LNCAP (cell line): Measurements from ENCODE around the gene RBM24.
A peak's percentile ranks its signal among the peaks of the same experiment; 100 is the strongest.

Experiments used
- TF ChIP-seq, protein P1 (sequence below): fragments of 450-650 bp; IDR thresholded peaks from 2 replicates; pipeline ENCODE4 v1.5.1; 2017; ENCODE audit warnings: mild to moderate bottlenecking

Gene RBM24

GRCh38 chr6:17281100-17281496, at the start of gene RBM24:
TSS of gene RBM24 (plus strand) at chr6:17281361. CDS start at chr6:17281582, 221 bp downstream.
- TF ChIP-seq, protein P1, sequence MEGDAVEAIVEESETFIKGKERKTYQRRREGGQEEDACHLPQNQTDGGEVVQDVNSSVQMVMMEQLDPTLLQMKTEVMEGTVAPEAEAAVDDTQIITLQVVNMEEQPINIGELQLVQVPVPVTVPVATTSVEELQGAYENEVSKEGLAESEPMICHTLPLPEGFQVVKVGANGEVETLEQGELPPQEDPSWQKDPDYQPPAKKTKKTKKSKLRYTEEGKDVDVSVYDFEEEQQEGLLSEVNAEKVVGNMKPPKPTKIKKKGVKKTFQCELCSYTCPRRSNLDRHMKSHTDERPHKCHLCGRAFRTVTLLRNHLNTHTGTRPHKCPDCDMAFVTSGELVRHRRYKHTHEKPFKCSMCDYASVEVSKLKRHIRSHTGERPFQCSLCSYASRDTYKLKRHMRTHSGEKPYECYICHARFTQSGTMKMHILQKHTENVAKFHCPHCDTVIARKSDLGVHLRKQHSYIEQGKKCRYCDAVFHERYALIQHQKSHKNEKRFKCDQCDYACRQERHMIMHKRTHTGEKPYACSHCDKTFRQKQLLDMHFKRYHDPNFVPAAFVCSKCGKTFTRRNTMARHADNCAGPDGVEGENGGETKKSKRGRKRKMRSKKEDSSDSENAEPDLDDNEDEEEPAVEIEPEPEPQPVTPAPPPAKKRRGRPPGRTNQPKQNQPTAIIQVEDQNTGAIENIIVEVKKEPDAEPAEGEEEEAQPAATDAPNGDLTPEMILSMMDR: peak; percentile 44

DNA sequence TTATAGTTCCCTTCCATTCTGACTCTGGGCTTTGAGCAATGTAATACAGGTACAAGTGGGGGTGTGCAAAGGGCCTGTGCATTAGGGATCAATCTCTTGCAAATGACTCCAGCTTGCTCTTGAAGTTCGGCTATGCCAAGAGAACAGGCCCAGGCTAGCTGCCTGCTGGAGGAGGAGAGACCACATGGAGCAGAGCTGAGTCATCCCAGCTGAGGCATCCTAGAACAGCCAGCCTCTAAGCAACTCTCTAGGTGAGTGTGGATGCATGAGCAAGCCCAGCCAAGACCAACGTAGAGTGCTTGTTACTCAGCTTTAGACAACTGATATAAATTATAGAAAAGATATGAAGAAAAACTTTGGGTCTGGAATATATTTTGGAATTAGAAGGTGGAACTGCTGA, 47.6 kb upstream of the RBM24 start:
- TF ChIP-seq, protein P1: no peak

DNA sequence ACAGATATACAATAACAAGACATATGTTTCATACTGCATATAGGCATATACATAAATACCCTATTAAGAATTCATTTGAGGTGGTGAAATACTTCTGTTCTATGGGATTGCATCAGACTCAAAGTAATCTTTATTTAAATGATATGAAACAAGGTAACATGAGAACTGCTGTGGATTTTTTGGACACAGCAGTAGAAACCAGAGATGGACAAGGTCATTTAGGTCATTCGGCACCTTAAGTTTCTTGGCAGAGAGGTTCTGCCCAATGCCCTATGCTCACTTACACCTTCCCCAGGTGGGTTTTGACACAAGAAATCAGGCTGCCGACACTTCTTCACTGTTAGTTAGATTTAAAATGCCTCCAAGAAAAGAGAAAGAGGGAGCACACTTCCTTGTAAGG, 43.9 kb upstream of the RBM24 start:
- TF ChIP-seq, protein P1: no peak

- TF ChIP-seq, protein P1: no peak
Observed at GRCh38 chr6:17239260-17239659, 41.9 kb upstream of the RBM24 start.

DNA sequence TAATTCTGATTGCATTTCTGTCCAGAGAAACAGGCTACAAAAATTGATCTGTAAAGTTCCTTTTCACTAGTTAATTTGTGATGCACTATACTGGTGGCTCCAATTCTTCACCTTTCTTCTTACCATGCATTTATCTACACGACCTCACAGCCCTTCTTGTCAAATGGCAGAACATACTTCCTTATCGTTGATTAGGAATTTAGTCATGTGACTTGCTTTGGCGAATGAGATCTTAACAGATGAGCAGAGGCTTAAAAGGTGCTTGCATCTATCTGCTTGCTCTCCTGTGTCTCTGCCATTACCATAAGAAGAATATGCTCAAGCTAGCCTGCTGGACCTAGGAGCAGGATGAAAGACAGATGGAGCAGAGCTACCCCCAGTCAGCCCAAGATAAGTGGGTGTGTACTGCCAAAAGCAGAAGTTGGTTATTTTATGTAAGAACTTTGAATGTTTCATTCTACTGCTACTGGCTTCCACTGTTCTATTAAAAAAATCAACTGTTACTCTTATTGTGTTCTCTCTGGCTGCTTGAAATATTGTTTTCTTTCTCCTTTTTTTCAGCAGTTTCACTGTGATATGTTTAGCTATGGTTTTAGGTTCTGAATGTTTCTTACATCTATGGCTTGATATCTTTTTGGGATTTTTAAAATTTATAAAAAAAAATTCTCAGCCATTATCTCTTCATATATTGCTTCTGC, 40.2 kb upstream of the RBM24 start:
- TF ChIP-seq, protein P1: no peak

- TF ChIP-seq, protein P1: no peak
Observed at GRCh38 chr6:17242087-17242486, 39.1 kb upstream of the RBM24 start.

DNA sequence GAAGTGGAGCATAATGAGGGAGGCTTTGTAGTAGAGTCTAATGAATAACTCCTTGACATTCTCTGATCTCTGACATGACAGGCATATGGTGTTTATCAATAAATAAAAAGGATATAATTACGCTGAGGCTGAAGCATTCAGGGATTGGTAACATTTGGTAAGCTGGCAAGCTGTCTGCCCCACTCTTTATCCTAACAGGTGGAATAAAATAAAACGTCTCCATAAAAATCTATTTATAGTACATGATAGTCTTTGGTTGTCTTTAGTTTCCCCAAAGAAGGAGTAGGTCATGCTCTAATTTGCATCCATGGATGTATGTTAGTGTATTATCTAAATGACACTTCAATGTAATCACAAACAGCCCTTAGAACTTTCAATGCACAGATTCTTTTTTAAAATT, 30.9 kb upstream of the RBM24 start:
- TF ChIP-seq, protein P1: no peak

DNA sequence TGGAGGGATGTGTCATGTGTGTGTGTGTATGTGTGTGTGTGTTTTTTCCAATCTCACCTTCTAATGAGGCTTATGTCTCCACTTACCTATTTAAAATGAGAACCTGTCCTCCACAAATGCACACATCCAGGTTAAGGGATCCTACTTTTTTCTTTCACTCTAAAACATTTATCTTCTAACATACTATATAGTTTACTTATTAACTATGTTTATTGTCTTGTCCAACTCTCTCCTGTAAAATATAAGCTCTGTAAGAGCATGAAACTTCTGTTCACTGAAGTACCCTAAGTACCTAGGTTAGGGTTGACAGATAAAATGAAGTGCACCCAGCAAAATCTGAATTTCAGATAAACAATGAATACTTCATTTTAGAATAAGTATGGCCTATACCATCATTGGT, 29.2 kb upstream of the RBM24 start:
- TF ChIP-seq, protein P1: no peak
